Heart left ventricle (tissue), 16 donors: ENCODE measurements around the gene CXCL11. TPM values are rescaled to one million over a fixed set of nuclear protein-coding genes. Genes with fewer than 3 reads are reported as not detected.

ENCODE experiments used
- ATAC-seq, 4 donors: fragments of 200-7000 bp; cut with Tn5 transposase; one replicate each; pipeline ENCODE4 v1.9.1; 2020 to 2022; ENCODE audit warnings: moderate library complexity in 4 of 4, mild to moderate bottlenecking in 3 of 4, moderate number of reproducible peaks in 1 of 4
- DNase-seq, 5 donors: peaks; one replicate each; pipeline ENCODE4 v3.0.0-alpha.2; 2020
- H3K27ac ChIP-seq, 12 donors: fragments of 200-600 bp; sonication (generic) in 4 of 12; one replicate each; pipeline versions ENCODE4 v1.5.0 to v1.8.0; 2016 to 2022; ENCODE audit warnings: mild to moderate bottlenecking in 2 of 12
- H3K27me3 ChIP-seq, 9 donors: fragments of 200-600 bp; sonication (generic) in 2 of 9; one replicate each; pipeline versions ENCODE4 v1.5.1 to v1.8.0; 2016 to 2022; ENCODE audit warnings: mild to moderate bottlenecking in 3 of 9
- H3K36me3 ChIP-seq, 9 donors: fragments of 200-600 bp; sonication (generic) in 2 of 9; one replicate each; pipeline versions ENCODE4 v1.5.0 to v1.8.0; 2018 to 2022; ENCODE audit warnings: mild to moderate bottlenecking in 2 of 9
- H3K4me1 ChIP-seq, 12 donors: fragments of 200-600 bp; sonication (generic) in 4 of 12; one replicate each; pipeline versions ENCODE4 v1.5.0 to v1.8.0; 2016 to 2022; ENCODE audit warnings: mild to moderate bottlenecking in 3 of 12
- H3K4me3 ChIP-seq, 12 donors: fragments of 200-600 bp; sonication (generic) in 4 of 12; one replicate each; pipeline versions ENCODE4 v1.5.0 to v1.8.0; 2017 to 2022; ENCODE audit warnings: mild to moderate bottlenecking in 9 of 12, moderate library complexity in 4 of 12
- H3K9me3 ChIP-seq, 12 donors: fragments of 200-600 bp; sonication (generic) in 4 of 12; one replicate each; pipeline versions ENCODE4 v1.5.0 to v1.8.0; 2016 to 2022; ENCODE audit warnings: mild to moderate bottlenecking in 1 of 12
- CTCF ChIP-seq, 12 donors: fragments of 200-600 bp; sonication (generic) in 4 of 12; IDR thresholded peaks; one replicate each; pipeline versions ENCODE4 v1.5.0 to v1.8.0; 2018 to 2022; ENCODE audit warnings: antibody characterized with exemption in 12 of 12, mild to moderate bottlenecking in 5 of 12
- POLR2A ChIP-seq, 2 donors: fragments of 450-650 bp; IDR thresholded peaks; one replicate each; pipeline ENCODE4 v1.6.1; 2017; ENCODE audit warnings: antibody characterized with exemption in 2 of 2, mild to moderate bottlenecking in 2 of 2, moderate library complexity in 2 of 2
- WGBS, 4 donors: extraction: QIAGEN DNeasy Blood & Tissue Kit in 2 of 4; methylation state at CpG; one replicate each; pipeline versions ENCODE4 v1.1.5 to v1.1.7; 2013 to 2018; 5-methylcytosine and 5-hydroxymethylcytosine counted together
- intact Hi-C, 10 donors: fragments of 100-400 bp; cut with DNase I; formaldehyde crosslinking; loops; one replicate each; pipeline versions ENCODE4 v1.11.1 to v1.14.2; 2022
- long read RNA-seq, 3 donors: library from polyadenylated mRNA; unstranded; transcript quantifications; one replicate each; pipeline ENCODE4 v2.0.0, GENCODE V29; 2020 to 2021
- polyA plus RNA-seq, 2 donors: library from polyadenylated mRNA; stranded (reverse); fragments of 200-250 nt; gene quantifications; one replicate each; pipeline ENCODE4 v1.2.3, GENCODE V29; 2013
- total RNA-seq, 9 donors: library from RNA; depleted of rRNA in 2 of 9; stranded (reverse); fragments of >200 nt in 2 of 9; fragmentation: NEBNext Ultra II Directional in 3 of 9; extraction: Animal tissue kit (Norgen Biotek cat#: 25700) in 3 of 9; gene quantifications; one replicate each; pipeline versions ENCODE4 v1.1.0 to v1.2.4, GENCODE V29; 2016 to 2023
- donor health status: ischemic (EF 13 %, LVEDD 7.1; RV severe dilation, severe dysfunction).
- donor health status: healthy with polysubstance abuse.
- donor health status: DM: no; HTN: yes; CAD: no.
- donor health status: DM: no; HTN: no; CAD: no.
- donor health status: ischemic (EF 25% LVEDD 6.9; RV normal size, moderate dysfunction).
- donor health status: ischemic (EF 25% LVEDD 5.7; RV mildly dilated, moderate dysfunction).
- donor health status: healthy.
- donor health status: DM: yes; HTN: yes; CAD: no.
- donor health status: ischemic (EF 35%, LVEDD 5.7; RV mildly dilated, moderate dysfunction).
- donor health status: nonischemic (EF 11% LVEDD 7.7; RV severe dilation, severe dysfunction).
- donor health status: DM: yes; HTN: yes; CAD: no.
- donor health status: PGD.
- donor health status: ischemic (EF 29% LVEDD 5.4; RV normal size, mild dysfunction).
- donor health status: nonischemic (EF 23%, LVEDD 6.1; RV moderate dilation, normal function).

Gene CXCL11
- total RNA-seq: 10 to 100 TPM in 1 of 9 donors, 1 to 10 TPM in 1, under 1 TPM in 1, not detected in 6; 0.36 to 70.7 (median 3.3) TPM
- under 1 TPM in 1 of 2 donors, not detected in 1; 0.06 TPM for polyA plus RNA-seq
- long read RNA-seq, donor 1: 0 reads
- long read RNA-seq, donor 2: 0 reads
- long read RNA-seq, donor 3: 0 reads

GRCh38 chr4:76035799-76036380, at the start of gene CXCL11:
Gene CXCL11 (minus strand): TSS chr4:76036070. CDS start chr4:76035987, 83 bp downstream.
- ATAC-seq (no peak), DNase-seq (no peak)
- 55 to 70% (median 70%) methylated on average over 2 of the region's 2 CpGs for WGBS, 4 donors
- no peaks in the 10 kb centered on the region for H3K27me3 ChIP-seq
- H3K9me3 ChIP-seq: no peaks in the 10 kb centered on the region
- no peaks in the 10 kb centered on the region for H3K36me3 ChIP-seq
- H3K27ac ChIP-seq: peak within 1 kb of the TSS in 1 of 12 donors; percentile 33
- intact Hi-C loops: no loop called here
- TF ChIP-seq CTCF (IDR thresholded peaks at IDR 0.05) (no peak), POLR2A (IDR thresholded peaks at IDR 0.05) (no peak)
- peak within 1 kb of the TSS in 1 of 12 donors; percentile 39 for H3K4me3 ChIP-seq
- peaks cover 0 to 14% (median 0%) of the 10 kb centered on the region in 12 donors for H3K4me1 ChIP-seq

GRCh38 chr4:76084542-76084941, 48.7 kb upstream of the CXCL11 start:
- H3K27ac ChIP-seq: peak overlapping the region in 7 of 12 donors; percentile 13 to 51 (median 26)
- H3K9me3 ChIP-seq: no peaks in the 10 kb centered on the region
- H3K27me3 ChIP-seq: no peaks in the 10 kb centered on the region
- H3K36me3 ChIP-seq: no peaks in the 10 kb centered on the region
- DNase-seq (no peak), ATAC-seq (peak in 3 of 4 donors; percentile 51 to 63 (median 62))
- H3K4me3 ChIP-seq: no peak overlapping the region
- intact Hi-C loops: no loop called here
- TF ChIP-seq CTCF (IDR thresholded peaks at IDR 0.05) (no peak), POLR2A (IDR thresholded peaks at IDR 0.05) (no peak)
- peaks cover 0 to 28% (median 7%) of the 10 kb centered on the region in 12 donors for H3K4me1 ChIP-seq
- WGBS, 4 donors: 47 to 64% (median 50%) methylated on average over 1 of the region's 1 CpG

DNA sequence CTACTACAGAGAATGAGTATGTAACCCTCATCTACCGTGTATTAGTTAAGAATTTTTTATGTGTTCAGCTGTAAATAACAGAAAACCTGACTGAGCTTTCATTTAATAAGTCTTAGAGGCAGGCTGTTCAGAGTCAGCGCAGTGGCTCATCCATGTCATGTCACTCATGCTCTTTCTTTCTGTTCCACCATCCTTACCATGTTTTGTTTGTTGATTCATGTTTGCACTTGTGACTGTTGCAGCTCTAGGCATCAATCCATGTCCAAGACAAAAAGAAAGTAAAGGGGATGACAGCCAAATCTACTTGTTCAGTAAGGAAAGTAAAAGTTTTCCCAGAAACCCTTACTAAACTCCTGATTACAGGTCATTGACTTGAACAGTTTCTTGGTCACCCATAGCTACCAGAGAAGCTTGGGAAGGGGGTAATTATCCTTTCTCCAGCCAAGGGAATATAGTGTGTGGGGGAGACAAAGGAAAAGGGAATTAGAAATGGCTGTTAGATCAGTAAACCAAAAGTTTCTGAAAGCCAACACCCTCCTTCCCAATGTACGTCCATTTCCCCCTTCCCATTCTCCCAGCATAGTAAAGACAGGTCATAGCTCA, 47.6 kb upstream of the CXCL11 start:
- 73 to 80% (median 78%) methylated on average over 3 of the region's 3 CpGs for WGBS, 4 donors
- Histone ChIP-seq H3K27me3 (no peaks in the 10 kb centered on the region), H3K9me3 (no peaks in the 10 kb centered on the region), H3K36me3 (no peaks in the 10 kb centered on the region), H3K4me1 (peaks cover 0 to 28% (median 7%) of the 10 kb centered on the region in 12 donors), H3K27ac (peak overlapping the region in 3 of 12 donors; percentile 16 to 45 (median 24)), H3K4me3 (no peak overlapping the region)
- ATAC-seq (no peak), DNase-seq (no peak)
- no peak for TF ChIP-seq CTCF (IDR thresholded peaks at IDR 0.05)
- TF ChIP-seq POLR2A (IDR thresholded peaks at IDR 0.05): no peak
- intact Hi-C loops: no loop called here

GRCh38 chr4:76078033-76078613, 42.3 kb upstream of the CXCL11 start:
- 28 to 38% (median 35%) methylated on average over 4 of the region's 4 CpGs for WGBS, 4 donors
- peak overlapping the region in 3 of 12 donors; percentile 4 to 50 (median 24) for H3K4me3 ChIP-seq

More at GRCh38 chr4:76078033-76078613, 42.3 kb upstream of the CXCL11 start:
- DNase-seq (no peak), ATAC-seq (peak; percentile 35 to 55 (median 44))
- TF ChIP-seq CTCF (IDR thresholded peaks at IDR 0.05): no peak
- no peak for TF ChIP-seq POLR2A (IDR thresholded peaks at IDR 0.05)
- Histone ChIP-seq H3K36me3 (no peaks in the 10 kb centered on the region), H3K27me3 (no peaks in the 10 kb centered on the region), H3K9me3 (no peaks in the 10 kb centered on the region), H3K4me1 (peaks cover 0 to 30% (median 5%) of the 10 kb centered on the region in 12 donors), H3K27ac (peak overlapping the region in 11 of 12 donors; percentile 9 to 63 (median 53))
- intact Hi-C loops: loop anchor here in 1 of 10 donors (10.0 kb wide), 1 partner anchor 163 kb away; no protein-coding TSS in a partner anchor
